ENCODE results near the gene NENF. TPM values are rescaled to one million over a fixed set of nuclear protein-coding genes. Genes with fewer than 3 reads are reported as not detected.

The NENF gene
- total RNA-seq, 1 donor from 2014 or later = 6.8 TPM

DNA sequence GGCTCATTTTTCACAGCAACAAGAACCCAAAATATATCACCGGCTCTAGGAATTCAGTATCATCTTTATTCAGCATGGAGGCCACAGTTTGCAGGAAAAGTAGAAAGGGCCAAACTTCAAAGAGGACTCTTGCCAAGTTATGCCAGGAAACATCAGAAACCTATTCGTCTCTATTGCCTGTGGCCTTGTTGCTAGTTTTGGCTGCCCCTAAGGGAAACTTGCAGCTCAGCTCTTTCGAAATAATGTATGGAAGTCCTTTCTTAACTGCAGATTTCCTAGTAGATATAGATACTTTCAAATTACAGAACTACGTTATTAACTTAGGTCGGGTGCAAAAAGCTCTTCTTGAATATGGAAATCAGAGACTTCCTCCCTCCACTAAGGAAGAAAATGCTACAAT lies 4.2 kb upstream of the NENF start:
- DNase-seq (ENCODE audit: low spot score) = no peak
- H3F3A ChIP-seq (ENCODE audit: low read depth) = peaks cover 4% of the 10 kb centered on the region
- no peak overlapping the region for H3K4me3 ChIP-seq
- H3K36me3 ChIP-seq = no peaks in the 10 kb centered on the region
- H3K27me3 ChIP-seq = peaks cover 33% of the 10 kb centered on the region
- no peak overlapping the region for H3K4me3 Mint-ChIP-seq
- H3K9ac ChIP-seq = no peak overlapping the region
- no peak overlapping the region for H3K4me2 ChIP-seq
- no peak overlapping the region for H3K27ac ChIP-seq
- peaks cover 6% of the 10 kb centered on the region for H4K20me1 ChIP-seq (ENCODE audit: low read depth)
- H3K79me2 ChIP-seq (ENCODE audit: low read depth) = no peaks in the 10 kb centered on the region
- H3K9me3 Mint-ChIP-seq = no peaks in the 10 kb centered on the region
- no peak overlapping the region for H2AFZ ChIP-seq (replicated peaks)
- H3K4me1 ChIP-seq = peaks cover 11% of the 10 kb centered on the region
- H3K27ac Mint-ChIP-seq = no peak overlapping the region
- H3K36me3 Mint-ChIP-seq = no peaks in the 10 kb centered on the region
- TF ChIP-seq, protein P1, sequence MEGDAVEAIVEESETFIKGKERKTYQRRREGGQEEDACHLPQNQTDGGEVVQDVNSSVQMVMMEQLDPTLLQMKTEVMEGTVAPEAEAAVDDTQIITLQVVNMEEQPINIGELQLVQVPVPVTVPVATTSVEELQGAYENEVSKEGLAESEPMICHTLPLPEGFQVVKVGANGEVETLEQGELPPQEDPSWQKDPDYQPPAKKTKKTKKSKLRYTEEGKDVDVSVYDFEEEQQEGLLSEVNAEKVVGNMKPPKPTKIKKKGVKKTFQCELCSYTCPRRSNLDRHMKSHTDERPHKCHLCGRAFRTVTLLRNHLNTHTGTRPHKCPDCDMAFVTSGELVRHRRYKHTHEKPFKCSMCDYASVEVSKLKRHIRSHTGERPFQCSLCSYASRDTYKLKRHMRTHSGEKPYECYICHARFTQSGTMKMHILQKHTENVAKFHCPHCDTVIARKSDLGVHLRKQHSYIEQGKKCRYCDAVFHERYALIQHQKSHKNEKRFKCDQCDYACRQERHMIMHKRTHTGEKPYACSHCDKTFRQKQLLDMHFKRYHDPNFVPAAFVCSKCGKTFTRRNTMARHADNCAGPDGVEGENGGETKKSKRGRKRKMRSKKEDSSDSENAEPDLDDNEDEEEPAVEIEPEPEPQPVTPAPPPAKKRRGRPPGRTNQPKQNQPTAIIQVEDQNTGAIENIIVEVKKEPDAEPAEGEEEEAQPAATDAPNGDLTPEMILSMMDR (IDR thresholded peaks at IDR 0.05) = no peak
- TF ChIP-seq EZH2 (IDR thresholded peaks at IDR 0.05) (no peak), EZH2phosphoT487 (IDR thresholded peaks at IDR 0.05) (no peak)
- H3K4me1 Mint-ChIP-seq = peaks cover 19% of the 10 kb centered on the region
- no peaks in the 10 kb centered on the region for H3K9me3 ChIP-seq (ENCODE audit: low read depth)
- H3K27me3 Mint-ChIP-seq (ENCODE audit: insufficient read depth, low read depth) = peaks cover 4% of the 10 kb centered on the region

DNA sequence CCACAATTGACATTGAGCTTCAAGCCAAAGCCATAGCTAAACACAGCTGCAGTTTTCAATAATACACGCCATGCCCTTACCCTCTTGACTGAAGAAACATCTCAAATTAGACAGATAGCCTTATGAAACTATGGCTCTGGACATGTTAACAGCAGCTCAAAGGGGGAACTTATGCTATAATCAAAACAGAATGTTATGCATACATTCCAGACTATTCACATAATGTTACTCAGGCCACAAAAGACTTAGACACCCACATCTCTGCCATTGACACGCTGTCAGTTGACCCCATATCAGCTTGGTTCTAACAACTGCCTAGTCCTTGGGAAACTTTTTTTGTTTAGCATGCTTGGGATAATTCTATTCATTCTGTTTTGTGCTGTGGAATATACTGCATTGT lies 2.3 kb upstream of the NENF start:
- H3K4me1 Mint-ChIP-seq = peaks cover 24% of the 10 kb centered on the region
- Histone ChIP-seq H3K79me2 (ENCODE audit: low read depth) (no peaks in the 10 kb centered on the region), H3F3A (ENCODE audit: low read depth) (peaks cover 9% of the 10 kb centered on the region), H3K9me3 (ENCODE audit: low read depth) (no peaks in the 10 kb centered on the region), H2AFZ (replicated peaks) (no peak overlapping the region), H3K9ac (no peak overlapping the region), H3K27ac (no peak overlapping the region), H3K4me1 (peaks cover 5% of the 10 kb centered on the region), H3K4me2 (no peak overlapping the region), H4K20me1 (ENCODE audit: low read depth) (peaks cover 5% of the 10 kb centered on the region), H3K27me3 (peaks cover 35% of the 10 kb centered on the region), H3K36me3 (no peaks in the 10 kb centered on the region), H3K4me3 (no peak overlapping the region)
- no peak for DNase-seq (ENCODE audit: low spot score)
- no peak overlapping the region for H3K4me3 Mint-ChIP-seq
- no peak overlapping the region for H3K27ac Mint-ChIP-seq
- no peaks in the 10 kb centered on the region for H3K9me3 Mint-ChIP-seq
- H3K27me3 Mint-ChIP-seq (ENCODE audit: insufficient read depth, low read depth) = peaks cover 3% of the 10 kb centered on the region
- TF ChIP-seq, protein P1 (IDR thresholded peaks at IDR 0.05) = no peak
- H3K36me3 Mint-ChIP-seq = no peaks in the 10 kb centered on the region

DNA sequence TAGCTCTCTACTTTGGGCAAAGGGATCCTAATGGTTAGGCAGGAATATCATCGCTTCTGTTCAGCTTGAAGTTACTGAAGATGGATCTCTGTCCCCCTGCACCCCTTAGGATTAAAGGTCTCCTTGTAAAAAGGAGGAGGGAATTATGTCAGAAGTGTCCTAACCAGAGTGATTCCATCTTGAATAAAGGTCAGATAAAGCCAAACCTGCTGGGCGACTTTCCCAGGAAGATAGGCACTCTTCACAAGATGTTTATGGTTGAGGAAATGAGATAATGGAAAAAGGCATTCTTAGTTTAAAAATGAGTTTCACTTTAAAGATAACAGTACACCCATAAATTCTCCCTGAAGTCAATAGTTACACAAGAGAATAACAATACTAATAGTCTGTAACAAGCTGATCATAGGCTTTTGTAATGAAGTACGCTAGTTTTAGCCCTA lies 1.7 kb upstream of the NENF start:
- DNase-seq (ENCODE audit: low spot score) = no peak
- Histone ChIP-seq H3K4me2 (no peak overlapping the region), H4K20me1 (ENCODE audit: low read depth) (peaks cover 4% of the 10 kb centered on the region), H3K27ac (no peak overlapping the region), H3K4me3 (no peak overlapping the region), H3K4me1 (peaks cover 3% of the 10 kb centered on the region), H3K27me3 (peaks cover 35% of the 10 kb centered on the region), H3K36me3 (no peaks in the 10 kb centered on the region), H3K9ac (no peak overlapping the region), H3K9me3 (ENCODE audit: low read depth) (no peaks in the 10 kb centered on the region), H2AFZ (replicated peaks) (no peak overlapping the region), H3F3A (ENCODE audit: low read depth) (peaks cover 9% of the 10 kb centered on the region), H3K79me2 (ENCODE audit: low read depth) (no peaks in the 10 kb centered on the region)
- Mint-ChIP-seq H3K27ac (no peak overlapping the region), H3K4me3 (no peak overlapping the region), H3K36me3 (no peaks in the 10 kb centered on the region), H3K27me3 (ENCODE audit: insufficient read depth, low read depth) (peaks cover 3% of the 10 kb centered on the region), H3K9me3 (no peaks in the 10 kb centered on the region), H3K4me1 (peaks cover 24% of the 10 kb centered on the region)
- TF ChIP-seq, protein P1 (IDR thresholded peaks at IDR 0.05) = no peak
- no peak for TF ChIP-seq EZH2 (IDR thresholded peaks at IDR 0.05)
- TF ChIP-seq EZH2phosphoT487 (IDR thresholded peaks at IDR 0.05) = no peak
